GM18508 (cell line): ENCODE data around the gene LASP1.

ENCODE experiments used
- ATAC-seq: cut with Tn5 transposase; IDR thresholded peaks from one replicate; pipeline ENCODE4 v1.9.1; 2021; ENCODE audit warnings: moderate number of reproducible peaks; ENCODE audit not compliant: insufficient read depth, unreplicated experiment

LASP1 gene

GRCh38 chr17:38868817-38869525, 887 bp upstream of the LASP1 start:
- ATAC-seq = no peak

GRCh38 chr17:38870259-38871165, 654 bp downstream of the LASP1 start:
- no peak for ATAC-seq

- ATAC-seq = no peak
These were observed 1.6 kb downstream of the LASP1 start for GRCh38 chr17:38871247-38872015.

- no peak for ATAC-seq
These were observed 2.2 kb downstream of the LASP1 start for GRCh38 chr17:38872027-38872511.

- ATAC-seq = no peak
These were observed 3.0 kb downstream of the LASP1 start for GRCh38 chr17:38872671-38873385.

- no peak for ATAC-seq
These were observed 4.0 kb downstream of the LASP1 start for GRCh38 chr17:38873640-38874380.

GRCh38 chr17:38874505-38875400, 4.9 kb downstream of the LASP1 start:
- no peak for ATAC-seq

- no peak for ATAC-seq
These were observed 5.7 kb downstream of the LASP1 start for GRCh38 chr17:38875477-38876075.

GRCh38 chr17:38877130-38877851, 7.4 kb downstream of the LASP1 start:
- no peak for ATAC-seq

- ATAC-seq = no peak
These were observed 10.2 kb downstream of the LASP1 start for GRCh38 chr17:38879878-38880665.

- ATAC-seq = no peak
These were observed 11.8 kb downstream of the LASP1 start for GRCh38 chr17:38881600-38882191.

GRCh38 chr17:38882870-38883269, 13.0 kb downstream of the LASP1 start:
- ATAC-seq = no peak

GRCh38 chr17:38883592-38884526, 14.0 kb downstream of the LASP1 start:
- ATAC-seq = no peak

- ATAC-seq = no peak
These were observed 15.3 kb downstream of the LASP1 start for GRCh38 chr17:38885044-38885727.
